Thyroid gland (tissue), 4 donors: ENCODE data around the gene KLC3.

ENCODE experiments used
- CTCF ChIP-seq, 6 experiments: fragments of 200-600 bp in 3 of 6; fragments of 450-650 bp in 3 of 6; sonication (generic) in 3 of 6; IDR thresholded peaks; one replicate each; pipeline ENCODE4 v1.5.1; 2016 to 2019; ENCODE audit warnings: antibody characterized with exemption in 6 of 6, mild to moderate bottlenecking in 2 of 6, inconsistent platforms in 1 of 6, moderate library complexity in 1 of 6
- POLR2A ChIP-seq, 2 donors: fragments of 450-650 bp; IDR thresholded peaks; one replicate each; pipeline ENCODE4 v1.6.1; 2017; ENCODE audit warnings: antibody characterized with exemption in 2 of 2, mild to moderate bottlenecking in 2 of 2, moderate library complexity in 1 of 2

- no peak for TF ChIP-seq POLR2A (IDR thresholded peaks at IDR 0.05)
- no peak for TF ChIP-seq CTCF (IDR thresholded peaks at IDR 0.05)
Observed at GRCh38 chr19:45376045-45376724, 35.6 kb downstream of the KLC3 start.
